HG03575 (cell line): ENCODE data around the gene TSEN34.
A peak's percentile ranks its signal among the peaks of the same experiment; 100 is the strongest.
"Not testable (repeated sequence)": the region's sequence is repeated elsewhere in the genome, so short reads cannot be mapped to it uniquely, and the experiment has no call there.

Experiments used
- ATAC-seq: cut with Tn5 transposase; IDR thresholded peaks from one replicate; pipeline ENCODE4 v1.9.1; 2021; ENCODE audit not compliant: unreplicated experiment, insufficient number of reproducible peaks, low FRiP score; ENCODE audit errors: extremely low read depth

Gene TSEN34

DNA sequence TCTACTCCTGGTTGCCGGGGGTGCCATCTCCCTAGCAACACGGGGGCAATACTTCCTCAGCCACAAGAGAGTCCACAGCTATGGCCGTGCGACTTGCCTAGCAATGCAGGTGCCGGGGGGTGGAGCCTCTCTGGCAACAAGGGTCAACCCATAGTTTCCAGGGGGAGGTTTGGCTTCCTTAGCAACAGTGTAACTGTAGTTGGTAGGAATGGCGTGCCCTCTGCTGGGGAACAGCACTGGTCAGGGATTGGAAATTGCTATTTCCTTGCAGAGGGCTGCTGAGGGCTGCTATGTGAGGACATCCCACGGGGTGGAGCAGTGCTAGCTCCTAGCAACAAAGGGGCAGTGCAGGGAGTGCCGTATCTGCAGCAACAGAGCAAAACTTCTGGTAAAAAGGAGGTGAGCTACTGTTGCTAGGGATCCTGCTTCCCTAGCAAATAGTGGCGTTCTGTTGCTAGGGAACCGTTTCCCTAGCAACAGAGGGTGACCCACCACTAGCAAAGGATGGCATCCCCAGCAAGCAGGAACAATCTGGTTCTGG, 11.1 kb upstream of the TSEN34 start:
- no peak for ATAC-seq

DNA sequence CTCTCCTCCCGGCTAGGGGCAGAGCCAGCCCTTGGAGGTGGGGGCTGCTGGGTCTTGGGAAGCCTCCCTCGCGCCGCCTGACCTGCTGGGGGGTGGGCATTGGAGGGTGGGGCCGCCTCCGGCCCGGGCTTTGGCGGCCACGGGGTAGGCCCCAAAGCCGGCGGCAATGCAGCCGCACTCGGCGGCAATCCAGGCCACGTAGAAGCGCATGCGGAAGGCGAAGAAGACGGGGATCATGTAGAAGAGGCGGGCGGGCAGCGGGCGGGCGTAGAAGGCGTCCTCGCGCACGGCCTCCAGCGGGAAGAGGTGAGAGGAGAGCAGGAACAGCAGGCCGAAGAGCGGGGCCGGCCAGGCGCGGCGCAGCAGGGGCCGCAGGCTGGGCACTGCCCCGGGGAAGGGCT, 10.4 kb upstream of the TSEN34 start:
- ATAC-seq, result no peak

DNA sequence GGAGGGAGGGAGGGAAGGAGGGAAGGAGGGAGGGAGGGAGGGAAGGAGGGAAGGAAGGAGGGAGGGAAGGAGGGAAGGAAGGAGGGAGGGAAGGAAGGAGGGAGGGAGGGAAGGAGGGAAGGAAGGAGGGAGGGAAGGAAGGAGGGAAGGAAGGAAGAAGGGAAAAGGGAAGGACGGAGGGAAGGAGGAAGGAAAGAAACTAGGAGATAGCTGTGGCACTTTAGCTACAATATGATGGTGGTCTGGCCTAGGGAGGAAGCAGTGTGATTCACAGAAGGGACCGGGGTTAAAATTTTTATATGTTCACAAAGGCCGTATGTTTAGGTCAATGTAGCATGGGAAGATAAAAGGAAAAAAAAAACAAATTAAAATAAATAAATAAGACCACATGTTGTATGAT, 9.2 kb upstream of the TSEN34 start:
- ATAC-seq, result not testable (repeated sequence)

DNA sequence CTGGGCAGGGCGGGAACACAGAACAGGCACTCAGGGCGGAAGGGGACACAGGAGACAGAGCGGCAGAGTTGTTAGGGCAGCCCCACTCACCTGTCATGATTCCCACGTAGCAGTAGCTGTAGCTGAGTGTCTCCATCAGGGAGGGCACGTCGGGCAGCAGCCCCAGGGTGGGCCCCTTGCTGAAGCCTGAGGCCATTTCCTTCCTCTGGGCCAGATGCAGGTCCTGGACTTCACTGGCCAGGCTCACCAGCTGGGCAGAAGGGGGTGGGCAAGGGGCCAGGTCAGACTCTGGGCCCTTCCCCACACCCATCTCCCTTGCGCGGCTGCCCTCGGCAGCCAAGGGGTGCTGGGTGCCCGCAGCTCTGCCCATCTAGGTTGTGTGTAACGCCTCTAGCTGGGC, 7.7 kb upstream of the TSEN34 start:
- ATAC-seq, result no peak

DNA sequence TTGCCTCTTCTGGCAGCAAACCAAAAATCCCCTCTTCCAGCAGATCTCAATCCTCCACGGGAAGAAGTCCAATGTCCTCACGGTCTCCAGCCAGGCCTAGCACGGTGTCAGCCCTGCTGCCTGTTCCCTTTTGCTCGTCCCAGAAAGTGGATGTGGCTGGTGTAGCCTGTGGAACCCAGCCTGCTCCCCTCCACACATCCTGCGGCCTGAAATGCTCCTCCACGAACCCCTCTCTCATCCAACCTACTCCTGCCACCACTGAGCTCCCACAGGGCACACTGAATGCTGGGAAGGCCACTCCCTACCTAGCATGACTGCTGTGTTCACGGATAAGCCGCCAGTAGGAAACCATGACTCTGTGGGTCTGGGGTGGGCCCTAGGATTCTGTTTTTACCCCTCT, 4.8 kb upstream of the TSEN34 start:
- ATAC-seq, result no peak

DNA sequence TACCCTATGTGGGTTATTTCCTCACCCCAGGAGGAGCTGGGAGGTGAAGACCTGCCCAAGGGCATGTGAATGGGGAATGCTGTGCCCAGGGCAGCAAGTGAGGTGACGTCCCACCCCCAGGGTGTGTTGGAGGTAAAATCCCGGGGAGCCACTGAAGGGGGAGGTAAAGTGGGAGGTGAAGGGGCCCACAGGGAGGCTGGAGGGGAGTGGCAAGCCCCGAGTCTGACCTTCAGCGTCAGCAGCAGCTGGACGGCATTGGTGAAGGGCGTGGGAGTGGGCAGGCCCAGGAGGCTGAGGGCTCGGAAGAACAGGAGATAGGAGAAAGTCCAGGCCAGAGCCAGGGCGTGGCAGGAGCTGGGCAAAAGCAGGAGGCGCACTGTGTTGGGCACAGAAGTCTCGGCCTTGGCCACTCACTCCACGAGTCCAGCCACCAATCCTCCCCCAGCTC, 4.2 kb upstream of the TSEN34 start:
- ATAC-seq, result no peak

DNA sequence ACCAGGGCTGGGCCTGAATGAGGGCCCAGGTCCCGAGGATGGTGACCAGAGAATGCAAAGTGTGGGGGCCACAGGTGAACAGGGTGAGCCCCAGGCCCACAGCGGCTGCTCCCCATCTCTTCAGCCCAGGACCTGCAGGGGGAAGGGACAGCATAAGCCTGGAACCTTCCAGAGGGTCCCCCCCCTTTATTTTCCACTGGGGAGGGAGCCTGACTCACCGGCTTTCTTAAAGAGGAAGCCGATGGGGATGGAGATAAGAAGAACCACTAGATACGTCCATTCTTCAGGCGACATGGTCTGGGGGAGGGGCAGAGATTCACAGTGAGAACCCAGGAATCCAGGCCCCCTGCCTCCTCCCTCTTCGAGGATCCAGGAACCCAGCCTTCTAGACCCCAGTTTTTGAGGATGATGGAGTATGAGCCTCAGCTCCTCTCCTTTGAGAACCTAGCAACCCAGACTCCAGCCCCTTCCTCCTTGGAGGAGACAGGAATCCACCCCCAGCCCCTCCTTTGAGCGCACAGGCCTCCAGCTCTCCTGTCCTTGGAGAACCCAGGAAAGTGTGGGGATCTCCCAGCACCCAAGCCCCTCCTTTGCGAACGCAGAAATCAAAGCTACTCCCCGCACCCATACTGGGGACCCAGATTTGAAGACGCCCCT, 2.8 kb upstream of the TSEN34 start:
- no peak for ATAC-seq

DNA sequence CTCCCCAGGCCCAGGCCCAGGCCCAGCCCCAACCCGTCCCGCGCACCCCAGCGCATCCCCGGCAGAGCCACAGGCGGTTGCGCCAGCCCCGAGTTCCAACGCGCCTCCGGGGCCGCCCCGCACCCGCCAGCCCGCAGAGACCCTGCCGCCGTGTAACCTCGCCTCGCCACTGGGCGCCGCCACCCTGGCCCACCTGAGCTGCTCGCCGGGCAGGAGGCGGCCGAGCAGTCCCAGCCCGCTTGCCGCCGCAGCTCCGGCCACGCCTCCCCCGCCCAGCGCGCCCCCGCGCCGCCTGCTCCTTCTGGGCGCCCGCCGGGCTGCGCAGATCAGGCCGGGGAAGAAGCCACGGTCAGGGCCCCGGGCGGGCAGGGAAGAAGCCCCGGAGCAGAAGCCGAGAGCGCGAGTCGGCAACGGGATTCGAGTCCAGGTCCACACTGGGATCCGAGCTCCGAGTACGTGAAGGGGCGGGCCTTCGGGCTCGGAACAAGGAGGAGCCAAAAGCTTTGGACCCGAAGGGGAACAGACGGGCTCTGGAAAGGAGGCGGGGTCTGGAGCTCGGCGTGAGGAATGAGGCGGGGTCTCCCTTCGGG, 1.9 kb upstream of the TSEN34 start, which contains the start of gene MBOAT7:
MBOAT7 (minus strand) TSS at position 436 of the 590 bp plus-strand sequence. CDS start 1,072 bp downstream, outside the sequence.
- ATAC-seq, result no peak

DNA sequence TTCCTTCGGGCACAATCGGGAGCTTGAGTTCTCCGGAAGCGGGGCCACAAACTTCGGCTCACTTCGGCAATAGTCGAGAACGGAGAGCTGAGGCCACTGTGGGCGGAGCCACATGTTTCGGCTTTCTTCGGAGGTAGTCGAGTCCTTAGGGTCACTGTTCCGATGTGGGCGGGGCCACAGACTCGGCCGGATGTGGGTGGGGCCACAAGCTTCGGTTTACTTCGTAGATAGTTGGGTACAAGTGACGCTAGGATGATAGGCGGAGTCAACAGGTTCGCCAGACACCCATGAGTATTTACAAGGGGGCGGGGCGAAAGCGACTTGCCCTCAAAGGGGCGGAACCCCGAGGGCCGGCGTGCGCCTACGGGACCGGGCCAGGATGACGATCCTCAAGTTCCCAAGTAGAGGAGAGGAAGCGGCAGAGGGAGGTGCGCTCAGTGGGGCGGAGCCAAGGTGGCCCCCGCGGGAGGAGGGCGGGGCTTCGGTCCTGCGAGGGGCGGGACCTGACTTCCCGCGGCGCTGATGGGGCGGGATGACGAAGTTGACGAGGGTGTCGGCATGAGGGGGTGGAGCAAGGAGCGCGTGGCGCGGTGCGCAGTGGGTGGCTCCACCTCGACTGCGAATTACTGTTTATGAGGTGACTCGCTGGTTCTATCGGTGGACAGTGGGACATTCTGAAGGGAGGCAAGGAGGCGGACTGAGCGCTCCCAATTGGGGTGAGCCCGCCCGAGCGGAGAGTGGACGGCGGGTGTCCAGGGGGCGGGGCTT, 1.2 kb upstream of the TSEN34 start:
- ATAC-seq, result peak; percentile 36

DNA sequence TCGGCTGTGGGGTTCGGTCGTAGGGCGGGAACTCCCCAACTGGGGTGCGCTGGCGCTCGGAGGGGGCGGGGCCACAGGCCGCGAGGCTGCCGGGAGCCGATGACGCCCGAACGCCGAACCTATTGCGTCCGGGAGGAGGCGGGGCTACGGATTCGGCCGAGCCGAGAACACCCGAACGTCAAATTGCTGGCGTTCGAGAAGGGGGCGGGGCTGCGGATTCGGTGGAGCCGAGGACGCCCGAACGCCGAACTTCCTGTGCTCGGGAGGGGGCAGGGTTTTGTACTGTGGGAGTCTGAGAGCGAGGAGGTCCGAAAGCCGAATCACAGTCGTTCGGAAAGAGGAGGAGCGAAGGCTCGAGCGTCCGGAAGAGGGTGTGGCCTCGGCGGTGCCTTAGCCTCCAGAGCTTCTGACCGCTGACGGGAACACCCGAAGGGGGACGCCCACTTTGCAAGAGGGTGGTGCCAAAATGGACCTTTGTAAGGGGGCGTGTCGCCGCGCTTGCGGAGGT, 551 bp upstream of the TSEN34 start:
- peak; percentile 23 for ATAC-seq

DNA sequence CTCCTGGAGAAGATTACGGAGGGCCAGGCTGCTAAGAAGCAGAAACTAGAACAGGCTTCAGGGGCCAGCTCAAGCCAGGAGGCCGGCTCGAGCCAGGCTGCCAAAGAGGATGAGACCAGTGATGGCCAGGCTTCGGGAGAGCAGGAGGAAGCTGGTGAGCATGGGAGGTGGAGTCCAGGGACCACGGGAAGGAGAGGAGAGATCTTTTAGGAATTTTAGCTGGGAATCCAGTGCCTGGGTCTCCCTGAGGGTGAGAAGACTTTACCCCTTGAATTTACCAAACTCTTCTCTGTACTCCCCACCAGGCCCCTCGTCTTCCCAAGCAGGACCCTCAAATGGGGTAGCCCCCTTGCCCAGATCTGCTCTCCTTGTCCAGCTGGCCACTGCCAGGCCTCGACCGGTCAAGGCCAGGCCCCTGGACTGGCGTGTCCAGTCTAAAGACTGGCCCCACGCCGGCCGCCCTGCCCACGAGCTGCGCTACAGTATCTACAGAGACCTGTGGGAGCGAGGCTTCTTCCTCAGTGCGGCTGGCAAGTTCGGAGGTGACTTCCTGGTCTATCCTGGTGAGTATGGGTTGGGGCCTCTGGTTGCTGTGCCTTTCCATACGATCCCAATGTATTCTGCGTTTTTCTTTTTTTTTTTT, 824 bp downstream of the TSEN34 start:
- no peak for ATAC-seq

DNA sequence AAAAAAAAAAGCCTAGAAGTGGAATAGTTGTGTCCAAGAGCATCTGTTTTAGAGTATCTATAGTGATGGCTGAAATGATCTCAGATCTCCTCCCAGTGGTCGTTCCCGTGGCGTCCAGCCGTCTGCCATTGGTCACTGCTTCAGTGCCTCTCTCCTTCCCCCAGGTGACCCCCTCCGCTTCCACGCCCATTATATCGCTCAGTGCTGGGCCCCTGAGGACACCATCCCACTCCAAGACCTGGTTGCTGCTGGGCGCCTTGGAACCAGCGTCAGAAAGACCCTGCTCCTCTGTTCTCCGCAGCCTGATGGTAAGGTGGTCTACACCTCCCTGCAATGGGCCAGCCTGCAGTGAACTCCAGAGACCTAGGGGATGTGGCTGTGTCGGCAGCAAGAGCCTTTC, 1.9 kb downstream of the TSEN34 start:
- no peak for ATAC-seq

DNA sequence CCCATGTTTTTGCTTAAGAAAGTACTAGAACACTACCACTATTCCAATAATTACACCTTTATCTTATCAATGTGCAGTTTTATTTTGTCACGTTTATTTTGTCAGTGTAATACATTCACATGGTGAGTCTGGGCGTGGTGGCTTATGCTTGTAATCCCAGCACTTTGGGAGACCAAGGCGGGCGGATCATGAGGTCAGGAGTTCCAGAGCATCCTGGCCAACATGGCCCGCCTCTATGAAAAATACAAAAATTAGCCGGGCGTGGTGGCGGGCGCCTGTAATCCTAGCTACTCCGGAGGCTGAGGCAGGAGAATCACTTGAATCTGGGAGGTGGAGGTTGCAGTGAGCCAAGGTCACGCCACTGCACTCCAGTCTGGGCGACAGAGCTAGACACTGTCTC, 3.4 kb downstream of the TSEN34 start:
- not testable (repeated sequence) for ATAC-seq

DNA sequence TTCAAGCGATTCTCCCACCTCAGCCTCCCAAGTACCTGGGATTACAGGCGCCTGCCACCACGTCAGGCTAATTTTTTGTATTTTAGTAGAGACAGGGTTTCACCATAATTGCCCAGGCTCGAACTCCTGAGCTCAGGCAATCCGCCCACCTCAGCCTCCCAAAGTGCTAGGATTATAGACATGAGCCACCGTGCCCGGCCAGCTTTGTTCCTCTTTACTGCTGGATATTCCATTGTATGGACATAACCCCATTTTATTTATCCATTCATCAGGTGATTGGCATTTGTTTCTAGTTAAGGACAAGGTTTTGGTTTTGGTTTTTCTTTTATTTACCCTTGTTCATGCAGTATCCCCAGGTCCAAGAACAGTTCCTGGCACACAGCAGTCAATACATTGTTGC, 5.4 kb downstream of the TSEN34 start:
- no peak for ATAC-seq

DNA sequence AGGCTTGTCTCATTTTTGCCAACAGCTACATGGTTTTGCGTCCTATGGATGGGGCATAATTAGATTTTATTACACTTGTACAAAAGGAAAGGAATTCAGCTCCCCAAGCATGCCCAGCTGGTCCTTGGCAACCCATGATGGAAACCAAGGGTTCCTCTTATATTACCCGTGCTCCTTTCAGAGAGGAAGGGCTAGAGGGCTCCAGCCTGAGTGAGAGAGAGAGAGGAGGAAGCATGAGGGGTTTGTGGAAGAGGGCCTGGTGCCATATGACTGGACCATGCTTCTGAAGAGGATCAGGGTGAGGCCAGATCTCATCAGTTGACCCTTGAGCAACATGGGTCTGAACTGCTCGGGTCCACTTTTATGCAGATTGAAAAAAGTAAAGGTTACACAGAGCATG, 6.0 kb downstream of the TSEN34 start:
- ATAC-seq, result no peak

DNA sequence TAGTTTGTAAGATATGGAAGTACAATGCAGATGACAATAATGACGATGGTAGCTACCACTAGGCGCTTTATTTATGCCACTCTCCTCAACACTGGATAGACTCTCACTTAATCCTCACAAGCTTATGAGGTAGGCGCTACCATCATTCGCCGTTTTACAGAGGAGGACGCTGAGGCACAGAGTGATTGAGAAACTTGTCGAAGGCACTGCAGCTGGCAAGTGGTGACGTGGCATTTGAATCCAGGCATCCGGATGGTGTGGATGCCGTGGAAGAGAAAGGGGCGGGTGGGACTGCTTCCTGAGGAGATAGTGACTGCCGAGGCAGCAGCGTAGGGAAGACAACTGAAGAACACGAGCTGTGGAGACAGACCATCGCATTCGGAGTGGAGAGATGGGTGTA, 8.3 kb downstream of the TSEN34 start:
- no peak for ATAC-seq

DNA sequence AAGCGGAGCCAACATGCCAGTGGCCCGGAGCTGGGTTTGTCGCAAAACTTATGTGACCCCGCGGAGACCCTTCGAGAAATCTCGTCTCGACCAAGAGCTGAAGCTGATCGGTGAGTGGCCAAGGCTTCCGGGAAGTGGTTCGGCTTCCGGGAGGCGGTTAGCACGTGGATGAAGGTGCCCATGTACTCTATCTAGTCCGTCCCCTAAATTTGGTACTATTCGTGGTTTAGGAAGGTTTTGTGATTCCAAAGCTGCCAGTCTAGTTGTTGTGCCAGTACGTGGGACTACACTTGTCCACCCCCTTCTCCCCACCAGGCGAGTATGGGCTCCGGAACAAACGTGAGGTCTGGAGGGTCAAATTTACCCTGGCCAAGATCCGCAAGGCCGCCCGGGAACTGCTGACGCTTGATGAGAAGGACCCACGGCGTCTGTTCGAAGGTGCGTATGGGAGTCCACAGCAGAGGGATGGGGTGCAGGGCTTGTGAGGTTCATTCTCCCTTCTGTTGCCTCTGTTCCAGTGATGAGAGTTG, 10.1 kb downstream of the TSEN34 start:
- ATAC-seq, result no peak

DNA sequence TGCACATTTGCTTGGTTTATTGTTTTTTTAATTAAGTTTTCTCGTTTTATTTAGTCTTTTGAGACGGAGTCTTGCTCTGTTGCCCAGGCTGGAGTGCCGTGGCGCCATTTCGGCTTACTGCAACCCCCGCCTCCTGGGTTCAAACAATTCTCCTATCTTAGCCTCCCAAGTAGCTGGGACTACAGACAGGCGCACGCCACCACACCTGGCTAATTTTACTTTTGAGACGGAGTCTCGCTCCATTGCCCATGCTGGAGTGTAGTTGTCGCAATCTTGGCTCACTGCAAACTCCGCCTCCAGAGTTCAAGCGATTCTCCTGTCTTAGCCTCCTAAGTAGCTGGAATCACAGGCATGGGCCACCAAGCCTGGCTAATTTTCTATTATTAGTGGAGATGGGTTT, 10.9 kb downstream of the TSEN34 start:
- ATAC-seq, result no peak

DNA sequence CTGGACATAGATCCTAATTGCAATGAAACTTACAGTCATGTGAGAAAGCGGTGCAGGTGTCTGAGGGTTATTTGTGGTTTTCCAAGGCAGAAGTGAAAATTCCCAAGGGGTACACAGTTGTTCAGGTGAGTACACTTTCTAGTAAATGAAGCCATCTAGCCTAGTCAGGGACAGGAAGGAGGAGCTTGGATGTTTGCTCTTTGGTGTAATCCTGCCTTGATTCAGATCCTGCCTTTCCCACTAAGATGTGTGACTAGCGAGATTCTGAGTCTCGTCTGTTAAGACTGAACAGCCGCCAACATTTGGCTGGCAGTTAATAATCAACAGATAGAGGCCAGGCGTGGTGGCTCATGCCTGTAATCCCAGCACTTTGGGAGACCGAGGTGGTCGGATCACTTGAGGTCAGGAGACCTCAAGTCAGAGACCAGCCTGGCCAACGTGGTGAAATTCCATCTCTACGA, 12.1 kb downstream of the TSEN34 start:
- ATAC-seq, result no peak
